ENCODE measurements around the gene LRRC40.

The LRRC40 gene

GRCh38 chr1:70205434-70206118 is at the start of gene LRRC40:
Gene LRRC40, minus strand, starts transcription at chr1:70205579. Its CDS starts 39 bp downstream, at chr1:70205540.
- DNase-seq, result peak; percentile 98 to 99
- TF ChIP-seq GATA1 (IDR thresholded peaks at IDR 0.05; ENCODE audit: low read depth, low read length) (no peak), POLR2A (IDR thresholded peaks at IDR 0.05; ENCODE audit: low read length) (peak; percentile 96)

GRCh38 chr1:70248729-70249128 is 43.4 kb upstream of the LRRC40 start:
- TF ChIP-seq POLR2A (IDR thresholded peaks at IDR 0.05; ENCODE audit: low read length), result no peak
- no peak for TF ChIP-seq GATA1 (IDR thresholded peaks at IDR 0.05; ENCODE audit: low read depth, low read length)
- DNase-seq, result no peak

GRCh38 chr1:70247768-70248167 is 42.4 kb upstream of the LRRC40 start:
- TF ChIP-seq POLR2A (IDR thresholded peaks at IDR 0.05; ENCODE audit: low read length) (no peak), GATA1 (IDR thresholded peaks at IDR 0.05; ENCODE audit: low read depth, low read length) (no peak)
- DNase-seq, result no peak

- TF ChIP-seq GATA1 (IDR thresholded peaks at IDR 0.05; ENCODE audit: low read depth, low read length) (no peak), POLR2A (IDR thresholded peaks at IDR 0.05; ENCODE audit: low read length) (no peak)
- no peak for DNase-seq
Observed at GRCh38 chr1:70247122-70247521, 41.7 kb upstream of the LRRC40 start.

GRCh38 chr1:70239940-70240339 is 34.6 kb upstream of the LRRC40 start:
- no peak for DNase-seq
- no peak for TF ChIP-seq GATA1 (IDR thresholded peaks at IDR 0.05; ENCODE audit: low read depth, low read length)

GRCh38 chr1:70234733-70235132 is 29.4 kb upstream of the LRRC40 start:
- no peak for TF ChIP-seq GATA1 (IDR thresholded peaks at IDR 0.05; ENCODE audit: low read depth, low read length)
- no peak for TF ChIP-seq POLR2A (IDR thresholded peaks at IDR 0.05; ENCODE audit: low read length)
- no peak for DNase-seq

GRCh38 chr1:70231475-70231874 is 26.1 kb upstream of the LRRC40 start:
- no peak for DNase-seq
- TF ChIP-seq GATA1 (IDR thresholded peaks at IDR 0.05; ENCODE audit: low read depth, low read length) (no peak), POLR2A (IDR thresholded peaks at IDR 0.05; ENCODE audit: low read length) (no peak)

- no peak for TF ChIP-seq GATA1 (IDR thresholded peaks at IDR 0.05; ENCODE audit: low read depth, low read length)
- no peak for TF ChIP-seq POLR2A (IDR thresholded peaks at IDR 0.05; ENCODE audit: low read length)
- DNase-seq, result no peak
Observed at GRCh38 chr1:70228670-70229069, 23.3 kb upstream of the LRRC40 start.

GRCh38 chr1:70227439-70227838 is 22.1 kb upstream of the LRRC40 start:
- no peak for DNase-seq

GRCh38 chr1:70224954-70225353 is 19.6 kb upstream of the LRRC40 start:
- DNase-seq, result peak; percentile 7 to 32
- TF ChIP-seq GATA1 (IDR thresholded peaks at IDR 0.05; ENCODE audit: low read depth, low read length) (no peak), POLR2A (IDR thresholded peaks at IDR 0.05; ENCODE audit: low read length) (no peak)

More at GRCh38 chr1:70227439-70227838, 22.1 kb upstream of the LRRC40 start:
- TF ChIP-seq POLR2A (IDR thresholded peaks at IDR 0.05; ENCODE audit: low read length) (no peak), GATA1 (IDR thresholded peaks at IDR 0.05; ENCODE audit: low read depth, low read length) (no peak)

GRCh38 chr1:70222716-70223235 is 17.4 kb upstream of the LRRC40 start:
- no peak for TF ChIP-seq POLR2A (IDR thresholded peaks at IDR 0.05; ENCODE audit: low read length)
- no peak for TF ChIP-seq GATA1 (IDR thresholded peaks at IDR 0.05; ENCODE audit: low read depth, low read length)
- peak; percentile 21 to 32 for DNase-seq

- TF ChIP-seq POLR2A (IDR thresholded peaks at IDR 0.05; ENCODE audit: low read length), result peak; percentile 84
- no peak for TF ChIP-seq GATA1 (IDR thresholded peaks at IDR 0.05; ENCODE audit: low read depth, low read length)
- peak; percentile 96 to 97 for DNase-seq
Observed at GRCh38 chr1:70221238-70222121, 16.1 kb upstream of the LRRC40 start, which contains the start of gene SRSF11. Gene SRSF11, plus strand, starts transcription at chr1:70221380. Its CDS starts 257 bp downstream, at chr1:70221637.

GRCh38 chr1:70220517-70221237 is 15.3 kb upstream of the LRRC40 start:
- peak; percentile 19 to 34 for DNase-seq
- no peak for TF ChIP-seq GATA1 (IDR thresholded peaks at IDR 0.05; ENCODE audit: low read depth, low read length)
- no peak for TF ChIP-seq POLR2A (IDR thresholded peaks at IDR 0.05; ENCODE audit: low read length)

Measured in erythroblast (primary cell).